Endometrium (tissue), 2 donors: ENCODE data around the gene ARHGAP45.

ENCODE experiments used
- FAIRE-seq: peaks from 2 replicates; lab custom pipeline; 2012; peaks lifted over from hg19 to GRCh38; lab: Jason Lieb, UNC
- donor health status: control.
- donor health status: control.

Gene ARHGAP45

DNA sequence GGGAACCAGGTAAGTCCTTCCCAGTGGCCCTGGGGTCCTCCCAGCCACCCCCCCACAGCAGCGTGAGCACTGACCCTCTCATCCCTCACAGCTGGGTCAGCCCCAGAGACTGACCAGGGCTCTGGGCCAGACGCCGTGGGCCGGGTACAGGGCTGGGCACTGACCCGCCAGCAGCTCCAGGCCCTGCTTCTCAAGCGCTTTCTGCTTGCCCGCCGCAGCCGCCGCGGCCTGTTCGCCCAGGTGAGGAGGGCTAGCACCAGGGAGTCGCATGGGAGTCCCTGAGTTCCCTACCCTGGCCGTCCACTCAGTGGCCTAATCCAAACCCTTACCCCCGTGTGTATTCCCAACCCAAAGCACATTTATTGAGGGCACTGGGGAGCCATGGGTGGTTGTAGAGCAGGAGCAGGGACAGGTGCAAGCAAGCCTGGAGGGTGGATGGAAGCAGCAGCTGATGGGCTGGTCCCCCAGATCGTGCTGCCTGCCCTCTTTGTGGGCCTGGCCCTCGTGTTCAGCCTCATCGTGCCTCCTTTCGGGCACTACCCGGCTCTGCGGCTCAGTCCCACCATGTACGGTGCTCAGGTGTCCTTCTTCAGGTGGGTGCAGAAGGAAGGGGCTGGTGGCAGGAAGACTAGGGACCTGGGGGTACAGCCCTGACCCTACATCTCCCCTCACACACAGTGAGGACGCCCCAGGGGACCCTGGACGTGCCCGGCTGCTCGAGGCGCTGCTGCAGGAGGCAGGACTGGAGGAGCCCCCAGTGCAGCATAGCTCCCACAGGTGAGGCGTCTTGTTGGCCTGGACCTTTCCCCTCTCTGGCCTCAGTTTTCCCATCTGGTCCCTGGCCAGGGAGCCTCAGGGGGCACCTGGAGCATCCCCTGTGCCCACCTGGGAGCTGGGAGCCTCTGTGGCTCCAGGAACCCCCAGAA lies 12.6 kb upstream of the ARHGAP45 start:
- no peak for FAIRE-seq

DNA sequence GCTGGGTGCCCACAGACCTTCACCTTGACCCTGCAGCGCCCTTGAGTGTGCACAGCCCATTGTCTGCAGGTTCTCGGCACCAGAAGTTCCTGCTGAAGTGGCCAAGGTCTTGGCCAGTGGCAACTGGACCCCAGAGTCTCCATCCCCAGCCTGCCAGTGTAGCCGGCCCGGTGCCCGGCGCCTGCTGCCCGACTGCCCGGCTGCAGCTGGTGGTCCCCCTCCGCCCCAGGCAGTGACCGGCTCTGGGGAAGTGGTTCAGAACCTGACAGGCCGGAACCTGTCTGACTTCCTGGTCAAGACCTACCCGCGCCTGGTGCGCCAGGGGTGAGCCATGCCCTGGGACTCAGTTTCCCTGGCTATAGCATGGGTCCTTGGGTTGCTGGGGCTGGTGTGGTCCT lies 11.9 kb upstream of the ARHGAP45 start:
- no peak for FAIRE-seq

DNA sequence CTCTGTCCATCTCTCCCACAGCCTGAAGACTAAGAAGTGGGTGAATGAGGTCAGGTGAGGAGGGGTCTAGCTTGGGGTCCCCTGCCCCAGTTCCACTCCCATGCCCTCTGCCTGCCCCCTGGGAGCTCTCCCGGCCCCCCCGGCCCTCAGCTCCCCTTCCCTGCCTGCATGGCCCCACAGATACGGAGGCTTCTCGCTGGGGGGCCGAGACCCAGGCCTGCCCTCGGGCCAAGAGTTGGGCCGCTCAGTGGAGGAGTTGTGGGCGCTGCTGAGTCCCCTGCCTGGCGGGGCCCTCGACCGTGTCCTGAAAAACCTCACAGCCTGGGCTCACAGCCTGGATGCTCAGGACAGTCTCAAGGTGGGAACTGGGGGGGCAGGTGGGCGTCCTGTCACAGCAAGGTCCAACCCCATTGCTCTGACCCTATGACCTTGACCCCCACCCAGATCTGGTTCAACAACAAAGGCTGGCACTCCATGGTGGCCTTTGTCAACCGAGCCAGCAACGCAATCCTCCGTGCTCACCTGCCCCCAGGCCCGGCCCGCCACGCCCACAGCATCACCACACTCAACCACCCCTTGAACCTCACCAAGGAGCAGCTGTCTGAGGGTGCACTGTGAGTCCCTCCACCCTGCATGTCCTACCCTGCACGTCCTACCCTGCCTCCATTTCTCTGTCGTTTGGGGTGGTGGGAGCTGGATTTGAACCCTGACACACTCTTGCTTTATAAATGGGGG lies 10.9 kb upstream of the ARHGAP45 start:
- no peak for FAIRE-seq

DNA sequence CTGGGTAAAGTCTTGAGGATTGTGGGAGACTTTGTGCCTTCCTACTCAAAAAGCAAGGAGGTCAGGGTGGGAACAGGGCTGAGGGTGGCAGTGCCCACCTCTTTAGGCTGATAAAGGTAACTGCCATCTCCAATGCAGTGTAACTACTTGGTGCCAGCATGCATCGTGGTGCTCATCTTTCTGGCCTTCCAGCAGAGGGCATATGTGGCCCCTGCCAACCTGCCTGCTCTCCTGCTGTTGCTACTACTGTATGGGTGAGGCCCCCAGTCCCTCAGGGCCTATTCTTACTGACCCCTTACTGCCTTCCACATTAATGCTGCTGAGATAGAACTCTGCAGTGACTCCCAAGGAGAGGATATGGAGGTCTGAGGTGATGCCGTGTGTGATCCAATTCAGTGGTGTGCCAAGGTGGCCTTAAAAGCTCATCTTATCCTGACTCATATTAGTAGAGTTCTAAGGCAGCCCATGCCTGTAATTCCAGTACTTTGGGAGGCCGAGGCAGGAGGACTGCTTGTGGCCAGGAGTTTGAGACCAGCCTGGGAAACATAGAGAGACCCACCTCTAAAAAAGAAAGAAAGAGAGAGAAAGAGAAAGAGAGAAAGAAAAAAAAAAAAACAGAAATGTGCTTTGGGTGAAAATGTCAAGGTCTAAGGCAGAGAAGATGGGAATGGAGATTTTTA lies 9.7 kb upstream of the ARHGAP45 start:
- FAIRE-seq, result no peak

DNA sequence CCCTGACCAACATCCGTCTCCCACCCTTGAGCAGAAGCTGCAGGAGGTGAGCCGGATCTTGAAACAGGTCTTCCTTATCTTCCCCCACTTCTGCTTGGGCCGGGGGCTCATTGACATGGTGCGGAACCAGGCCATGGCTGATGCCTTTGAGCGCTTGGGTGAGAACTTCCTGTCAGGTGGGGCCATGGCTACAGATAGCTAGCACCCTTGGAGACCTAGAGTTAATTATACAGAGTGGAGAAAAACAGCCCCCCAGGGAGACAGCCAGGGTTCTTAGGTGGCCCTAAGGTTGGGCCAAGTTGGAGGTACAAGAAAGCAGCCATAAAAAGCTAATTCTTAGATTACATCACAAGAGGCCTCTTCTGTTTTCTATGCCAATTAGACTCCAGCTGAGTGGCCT lies 8.9 kb upstream of the ARHGAP45 start:
- FAIRE-seq, result no peak

DNA sequence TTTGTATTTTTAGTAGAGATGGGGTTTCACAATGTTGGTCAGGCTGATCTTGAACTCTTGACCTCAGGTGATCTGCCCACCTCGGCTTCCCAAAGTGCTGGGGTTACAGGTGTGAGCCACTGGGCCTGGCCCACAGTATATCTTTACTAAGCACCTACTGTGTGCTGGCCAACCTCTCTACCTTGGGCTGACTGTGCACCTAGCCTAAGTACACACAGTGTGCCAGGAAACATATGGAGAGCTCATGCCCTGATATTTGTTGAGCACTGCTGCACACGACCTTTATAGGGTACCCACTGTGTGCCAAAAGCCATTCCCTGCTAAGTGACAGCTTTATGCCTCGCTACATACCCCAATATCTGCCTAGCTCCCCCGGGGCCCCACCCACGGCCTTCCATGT lies 6.3 kb upstream of the ARHGAP45 start:
- FAIRE-seq, result no peak

DNA sequence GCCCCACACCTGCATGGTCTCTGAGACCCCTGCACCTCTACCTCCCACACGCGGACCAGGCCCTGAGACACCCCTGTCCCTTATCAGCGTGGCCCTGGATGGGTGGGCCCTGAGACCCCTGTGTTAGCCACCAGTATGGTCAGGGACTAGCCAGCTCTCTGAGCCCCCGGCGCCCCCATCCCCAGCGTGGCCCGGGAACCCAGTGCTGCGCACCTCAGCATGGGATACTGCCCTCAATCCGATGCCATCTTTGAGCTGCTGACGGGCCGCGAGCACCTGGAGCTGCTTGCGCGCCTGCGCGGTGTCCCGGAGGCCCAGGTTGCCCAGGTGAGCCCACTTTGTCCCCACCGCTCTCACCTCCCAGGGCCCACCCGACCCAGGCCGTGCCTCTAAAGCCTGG lies 5.0 kb upstream of the ARHGAP45 start:
- FAIRE-seq, result no peak

DNA sequence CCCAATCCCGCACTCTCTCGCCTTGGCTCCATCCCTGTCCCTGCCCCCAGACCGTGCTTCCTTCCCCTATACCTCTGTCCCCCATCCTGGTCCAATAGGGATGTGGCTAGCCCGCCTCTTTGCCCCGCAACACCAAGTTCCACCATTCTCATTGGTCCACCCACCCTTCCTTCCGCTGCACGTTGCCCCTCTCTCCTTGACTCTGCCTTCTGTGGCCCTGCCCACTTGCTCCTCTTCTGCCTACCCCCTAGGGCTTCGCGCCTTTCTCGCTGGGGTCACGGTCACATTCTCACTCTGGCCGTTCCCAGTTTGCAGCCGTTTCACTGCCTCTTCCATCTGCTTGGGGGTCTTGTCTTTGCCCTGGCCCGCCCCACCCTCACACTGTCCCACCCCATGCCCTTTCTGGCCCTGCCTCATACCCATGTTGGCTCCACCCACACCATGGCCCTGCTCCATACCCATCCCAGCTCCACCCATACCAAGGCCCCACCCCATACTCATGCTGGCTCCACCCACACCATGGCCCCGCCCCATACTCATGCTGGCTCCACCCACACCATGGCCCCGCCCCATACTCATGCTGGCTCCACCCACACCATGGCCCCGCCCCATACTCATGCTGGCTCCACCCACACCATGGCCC lies 4.5 kb upstream of the ARHGAP45 start:
- no peak for FAIRE-seq

DNA sequence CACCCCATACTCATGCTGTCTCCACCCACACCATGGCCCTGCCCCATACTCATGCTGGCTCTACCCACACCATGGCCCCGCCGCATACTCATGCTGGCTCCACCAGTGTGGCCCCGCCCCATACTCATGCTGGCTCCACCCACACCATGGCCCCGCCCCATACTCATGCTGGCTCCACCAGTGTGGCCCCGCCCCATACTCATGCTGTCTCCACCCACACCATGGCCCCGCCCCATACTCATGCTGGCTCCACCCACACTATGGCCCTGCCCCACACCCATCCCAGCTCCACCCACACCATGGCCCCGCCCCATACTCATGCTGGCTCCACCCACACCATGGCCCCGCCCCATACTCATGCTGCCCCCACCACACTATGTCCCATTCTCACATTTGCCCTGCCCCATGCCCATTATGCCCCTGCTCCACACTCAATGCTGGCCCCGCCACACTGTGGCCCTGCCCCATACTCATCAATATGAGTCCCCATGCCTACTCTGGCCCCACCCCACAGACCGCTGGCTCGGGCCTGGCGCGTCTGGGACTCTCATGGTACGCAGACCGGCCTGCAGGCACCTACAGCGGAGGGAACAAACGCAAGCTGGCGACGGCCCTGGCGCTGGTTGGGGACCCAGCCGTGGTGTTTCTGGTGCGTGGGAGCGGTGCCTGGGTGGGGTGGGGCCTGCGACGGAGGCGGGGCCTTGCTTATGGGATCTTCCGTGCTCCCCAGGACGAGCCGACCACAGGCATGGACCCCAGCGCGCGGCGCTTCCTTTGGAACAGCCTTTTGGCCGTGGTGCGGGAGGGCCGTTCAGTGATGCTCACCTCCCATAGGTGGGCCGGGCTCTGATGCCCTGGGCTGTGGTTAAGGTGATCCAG lies 3.7 kb upstream of the ARHGAP45 start:
- FAIRE-seq, result no peak

DNA sequence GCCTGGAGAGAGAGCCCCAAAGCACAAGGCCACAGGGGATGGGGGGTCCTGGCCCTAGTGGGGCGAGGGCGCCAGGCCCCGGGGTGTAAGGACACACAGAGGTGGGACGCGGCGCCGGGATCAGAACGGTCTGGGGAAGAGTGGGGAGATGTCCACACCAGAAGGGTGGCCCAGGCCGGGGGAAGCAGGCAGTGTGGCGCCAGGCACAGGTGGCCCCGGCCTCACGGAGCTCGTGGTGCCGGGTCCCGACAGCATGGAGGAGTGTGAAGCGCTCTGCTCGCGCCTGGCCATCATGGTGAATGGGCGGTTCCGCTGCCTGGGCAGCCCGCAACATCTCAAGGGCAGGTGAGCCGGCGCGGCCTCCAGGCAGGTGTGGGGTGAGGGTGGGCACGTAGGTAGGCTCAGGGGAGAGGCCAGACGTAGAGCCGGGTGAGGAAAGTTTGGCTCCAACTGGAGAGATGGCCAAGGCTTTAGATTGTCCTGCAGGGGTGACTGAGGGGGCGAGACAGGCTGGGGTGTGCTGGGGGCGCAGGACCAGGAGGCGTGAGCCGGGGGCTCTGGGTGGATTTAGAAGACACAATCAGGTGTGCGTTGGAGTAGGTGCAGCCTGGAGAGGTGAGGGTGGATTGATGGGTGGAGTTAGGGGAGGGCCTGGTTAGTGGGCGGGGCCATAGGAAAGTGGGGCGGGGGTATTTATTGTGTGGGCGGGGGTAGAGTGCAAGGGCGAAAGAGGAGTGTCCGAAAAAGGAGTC lies 2.9 kb upstream of the ARHGAP45 start:
- FAIRE-seq, result no peak

DNA sequence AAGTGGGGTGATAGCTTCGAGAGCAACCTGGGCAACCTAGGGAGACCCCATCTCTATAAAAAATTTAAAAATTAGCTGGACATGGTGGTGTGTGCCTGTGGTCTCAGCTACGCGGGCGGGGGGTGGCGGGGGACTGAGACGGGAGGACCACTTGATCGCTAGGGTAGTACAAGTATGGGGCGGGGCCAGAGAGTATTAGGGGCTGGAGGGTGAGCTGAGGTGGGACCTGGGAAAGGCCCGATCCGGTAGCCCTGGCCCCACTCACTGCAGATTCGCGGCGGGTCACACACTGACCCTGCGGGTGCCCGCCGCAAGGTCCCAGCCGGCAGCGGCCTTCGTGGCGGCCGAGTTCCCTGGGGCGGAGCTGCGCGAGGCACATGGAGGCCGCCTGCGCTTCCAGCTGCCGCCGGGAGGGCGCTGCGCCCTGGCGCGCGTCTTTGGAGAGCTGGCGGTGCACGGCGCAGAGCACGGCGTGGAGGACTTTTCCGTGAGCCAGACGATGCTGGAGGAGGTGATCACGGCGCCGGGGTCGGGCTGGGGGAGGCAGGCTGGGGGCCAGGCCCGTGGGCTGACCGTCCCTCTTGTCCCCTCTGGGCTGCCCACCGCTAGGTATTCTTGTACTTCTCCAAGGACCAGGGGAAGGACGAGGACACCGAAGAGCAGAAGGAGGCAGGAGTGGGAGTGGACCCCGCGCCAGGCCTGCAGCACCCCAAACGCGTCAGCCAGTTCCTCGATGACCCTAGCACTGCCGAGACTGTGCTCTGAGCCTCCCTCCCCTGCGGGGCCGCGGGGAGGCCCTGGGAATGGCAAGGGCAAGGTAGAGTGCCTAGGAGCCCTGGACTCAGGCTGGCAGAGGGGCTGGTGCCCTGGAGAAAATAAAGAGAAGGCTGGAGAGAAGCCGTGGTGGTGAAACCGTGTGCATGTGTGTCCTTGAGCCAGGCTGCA lies 2.0 kb upstream of the ARHGAP45 start:
- no peak for FAIRE-seq

DNA sequence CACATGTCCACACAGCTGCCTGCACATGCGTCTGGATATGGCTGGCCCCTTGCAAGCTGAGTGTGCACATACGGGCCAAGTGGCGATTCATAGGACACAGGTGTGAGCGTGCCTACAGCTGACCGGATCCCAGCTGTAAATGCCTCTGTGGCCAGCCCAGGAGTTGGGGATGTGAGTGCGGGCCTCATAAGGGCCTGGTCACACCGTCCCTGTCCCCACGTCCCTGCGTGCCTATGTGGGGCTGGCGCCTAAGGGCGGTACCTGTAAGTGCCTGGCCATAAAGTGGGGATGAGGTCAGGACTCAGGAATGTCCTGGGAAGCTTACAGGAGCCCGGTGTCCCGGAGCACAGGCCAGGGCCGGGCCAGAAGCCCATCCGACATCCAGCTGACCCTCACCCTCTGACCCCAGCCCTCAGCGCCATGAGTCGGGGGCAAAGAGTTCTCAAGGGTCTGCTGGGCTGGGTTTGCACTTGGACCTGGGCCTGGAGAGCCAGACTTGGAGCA lies 1.3 kb upstream of the ARHGAP45 start:
- FAIRE-seq, result no peak

DNA sequence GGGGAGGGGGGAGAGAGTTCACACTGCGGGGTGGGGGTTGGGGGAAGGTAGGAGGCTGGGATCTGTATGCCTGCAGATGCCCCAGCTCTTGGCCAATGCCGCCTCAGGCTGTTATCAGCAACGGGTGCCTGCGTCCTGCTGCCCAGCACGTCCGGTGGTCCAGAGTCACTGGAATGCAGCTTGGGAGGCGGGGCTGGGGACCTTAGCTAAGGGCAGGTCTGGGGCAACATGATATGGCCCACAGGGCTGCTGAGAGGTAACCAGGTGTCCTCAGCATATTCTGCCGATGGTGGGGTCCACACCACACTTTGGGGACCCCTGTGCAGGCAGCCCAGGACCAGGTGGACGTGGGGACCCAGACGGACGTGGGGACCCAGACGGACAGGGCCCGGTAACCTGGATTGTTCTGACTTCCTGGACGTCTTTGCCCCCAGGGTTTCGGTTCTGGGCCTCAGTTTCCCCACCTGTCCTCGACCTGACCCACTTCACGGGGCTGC lies 668 bp upstream of the ARHGAP45 start:
- FAIRE-seq, result no peak

DNA sequence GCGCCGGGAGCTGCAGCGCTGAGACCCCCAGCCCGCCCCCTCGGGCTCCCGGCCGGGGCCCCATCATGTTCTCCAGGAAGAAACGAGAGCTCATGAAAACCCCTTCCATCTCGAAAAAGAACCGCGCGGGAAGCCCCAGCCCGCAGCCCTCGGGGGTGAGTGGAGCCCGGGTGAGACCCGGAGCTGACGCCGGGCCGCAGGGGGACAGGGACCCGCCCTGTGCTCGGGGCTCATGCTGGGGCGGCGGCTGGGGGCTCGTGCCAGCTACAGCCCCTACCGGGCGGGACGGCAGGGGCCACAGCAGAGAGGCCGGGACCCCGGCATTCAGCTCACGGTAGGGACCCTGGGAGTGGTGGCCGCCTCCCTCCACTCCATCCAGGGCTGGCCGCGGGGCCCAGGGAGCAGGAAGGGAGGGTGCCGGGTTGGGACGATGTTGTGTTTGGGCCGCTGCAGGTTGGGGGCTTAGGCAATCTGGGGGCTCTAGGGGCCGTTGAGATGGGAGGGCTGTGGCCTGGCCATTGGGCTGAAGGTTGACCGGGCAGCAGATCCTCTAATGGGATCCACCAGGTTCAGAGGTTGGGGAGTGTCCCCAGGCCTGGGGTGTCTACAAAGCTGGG lies 482 bp downstream of the ARHGAP45 start:
- FAIRE-seq, result no peak

DNA sequence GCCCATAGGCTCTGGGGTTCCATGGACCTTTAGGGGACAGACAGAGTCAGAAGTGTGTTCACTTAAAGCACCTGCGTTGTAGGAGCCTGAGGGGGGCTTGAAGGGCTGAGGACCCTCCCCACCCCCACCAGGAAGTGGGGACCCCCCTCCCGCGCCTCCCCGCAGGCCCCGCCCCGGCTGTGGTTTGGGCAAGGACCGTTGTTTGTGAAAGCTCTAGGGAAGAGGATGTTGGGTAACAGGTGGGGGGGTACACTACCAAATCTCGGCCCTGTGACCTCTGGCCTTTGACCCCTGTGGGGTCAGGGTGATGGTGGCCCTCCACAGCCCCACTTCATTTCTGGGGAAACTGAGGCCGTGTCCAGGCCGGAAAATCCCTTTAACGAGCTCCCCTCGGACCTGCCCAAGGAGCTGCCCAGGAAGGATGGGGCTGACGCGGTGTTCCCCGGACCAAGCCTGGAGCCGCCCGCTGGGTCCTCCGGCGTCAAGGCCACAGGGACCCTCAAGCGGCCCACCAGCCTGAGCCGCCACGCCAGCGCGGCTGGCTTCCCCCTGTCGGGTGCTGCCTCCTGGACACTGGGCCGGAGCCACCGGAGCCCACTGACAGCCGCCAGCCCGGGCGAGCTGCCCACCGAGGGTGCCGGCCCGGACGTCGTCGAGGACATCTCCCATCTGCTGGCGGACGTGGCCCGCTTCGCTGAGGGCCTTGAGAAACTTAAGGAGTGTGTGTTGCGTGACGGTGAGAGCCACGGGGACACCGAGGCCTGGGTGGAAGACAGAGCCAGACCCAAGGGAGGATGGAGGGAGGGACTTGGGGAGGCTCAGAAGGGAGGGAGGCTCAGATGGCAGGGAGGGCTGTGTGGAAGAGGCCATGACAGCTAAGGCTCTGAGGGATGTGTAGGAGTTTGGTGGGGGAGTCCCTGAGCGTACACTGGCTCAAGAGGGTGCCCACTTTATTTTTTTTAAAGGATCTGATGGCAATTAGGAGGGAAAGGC lies 1.3 kb downstream of the ARHGAP45 start:
- no peak for FAIRE-seq

DNA sequence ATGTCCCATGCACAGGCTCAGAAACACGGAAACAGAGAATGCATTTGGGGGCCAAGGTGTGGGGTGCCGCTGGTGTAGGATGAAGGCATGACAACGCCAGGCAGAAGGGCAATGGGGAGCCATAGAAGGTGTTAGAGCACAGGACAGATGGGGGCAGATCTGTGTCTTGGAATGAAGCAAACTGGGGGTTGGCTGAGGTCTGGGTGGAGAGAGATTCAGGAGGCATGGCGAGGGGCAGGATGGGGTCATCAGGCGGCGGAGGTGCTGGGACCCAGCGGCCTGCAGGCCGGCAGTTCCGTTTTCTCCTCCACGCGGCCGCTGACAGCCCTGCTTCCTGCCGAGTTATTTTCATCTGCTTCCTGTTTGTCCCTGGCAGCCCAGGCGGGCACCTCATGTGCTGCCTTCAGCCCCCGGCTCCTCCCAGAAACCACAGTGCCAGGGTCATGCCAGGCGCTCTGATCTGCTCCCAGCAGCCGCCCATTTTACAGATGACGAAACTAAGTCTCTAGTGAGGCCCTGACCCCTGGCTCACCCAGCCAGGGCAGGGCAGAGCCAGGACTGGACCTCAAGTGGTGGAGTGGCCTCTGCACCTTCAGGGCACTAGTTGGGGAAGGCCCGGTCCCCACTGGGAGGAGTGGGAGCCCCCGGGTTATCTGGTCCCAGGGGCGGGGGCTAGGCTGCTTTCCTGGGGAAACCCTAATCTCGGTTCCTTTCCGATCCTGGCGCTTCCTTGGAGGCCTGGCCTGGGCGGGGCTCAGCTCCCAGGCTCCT lies 2.2 kb downstream of the ARHGAP45 start:
- no peak for FAIRE-seq

DNA sequence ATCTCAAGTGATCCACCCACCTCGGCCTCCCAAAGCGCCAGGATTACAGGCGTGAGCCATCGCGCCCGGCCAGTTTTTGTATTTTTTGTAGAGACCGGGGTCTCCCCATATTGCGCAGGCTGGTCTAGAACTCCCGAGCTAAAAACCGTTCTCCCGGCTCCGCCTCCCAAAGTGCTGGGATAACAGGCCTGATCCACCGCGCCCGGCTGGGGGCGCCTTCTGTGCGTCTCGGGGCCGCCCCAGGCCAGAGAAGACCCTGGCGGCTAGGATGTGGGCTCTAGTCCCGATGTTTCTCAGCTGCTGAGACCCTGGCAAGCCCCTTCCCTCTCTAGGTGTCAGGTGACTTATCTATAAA lies 3.6 kb downstream of the ARHGAP45 start:
- no peak for FAIRE-seq
